Measurements from ENCODE around the gene QRICH1.

- TF ChIP-seq POLR2A (IDR thresholded peaks at IDR 0.05; ENCODE audit: low read depth, low read length) (no peak), CTCF (IDR thresholded peaks at IDR 0.05; ENCODE audit: extremely low read depth in 1 of 2, insufficient read depth in 1 of 2, low read depth in 1 of 2, low read length in 2 of 2) (no peak)
These were observed 38.2 kb upstream of the QRICH1 start for GRCh38 chr3:49132073-49132436.
